Fibroblast of skin of left biceps (primary cell): ENCODE data around the gene KCTD6.

Source experiments
- DNase-seq, 2 experiments: peaks; one replicate each; pipeline ENCODE4 v3.0.0-alpha.2; 2013; ENCODE audit warnings: low read depth in 2 of 2

Gene KCTD6

DNA sequence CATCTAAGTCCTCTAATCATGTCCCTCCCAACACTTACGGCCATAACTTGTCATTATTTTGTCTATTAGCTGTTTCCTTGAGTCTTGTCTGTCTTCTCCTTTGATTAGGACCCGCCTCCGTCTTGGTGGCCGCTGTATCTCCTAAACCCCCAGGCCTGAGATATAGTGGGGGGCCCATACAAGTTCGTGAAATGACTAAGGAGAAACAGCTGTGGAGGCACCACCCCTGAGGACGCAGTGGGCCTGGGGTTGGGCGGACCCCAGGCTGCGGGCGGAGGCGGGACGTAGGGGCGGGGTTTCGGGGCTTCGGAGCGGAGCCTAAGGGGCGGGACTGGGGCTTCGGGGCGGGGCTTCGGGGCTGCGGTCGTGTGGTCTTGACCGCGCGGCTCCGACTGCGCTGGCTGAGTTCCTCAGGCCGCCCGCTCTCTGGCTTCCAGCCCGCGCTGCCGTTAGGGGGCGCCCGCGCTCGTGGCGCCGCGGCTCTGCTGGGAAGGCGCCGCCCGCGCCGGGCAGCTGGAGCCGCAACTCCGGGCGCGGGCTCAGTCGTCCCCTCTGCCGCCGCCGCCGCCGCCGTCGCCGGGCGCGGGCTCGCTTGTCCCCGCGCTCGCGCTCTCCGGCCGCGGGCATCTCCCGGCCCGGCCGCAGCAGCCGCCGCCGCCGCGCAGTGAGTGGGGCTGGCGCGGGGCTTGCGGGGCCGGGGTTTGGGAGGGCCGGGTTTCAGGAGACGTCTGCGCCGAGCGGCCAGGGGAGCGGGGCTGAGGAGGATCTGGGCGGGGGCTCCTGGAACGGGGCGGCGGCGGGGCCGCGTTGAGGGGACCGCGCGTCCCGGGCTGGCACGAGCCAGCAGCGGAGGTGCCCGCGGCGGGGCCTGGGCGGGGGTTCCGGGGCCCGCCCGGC, at the start of gene KCTD6:
Gene KCTD6 (plus strand): TSS at position 591 of the 897 bp plus-strand sequence. CDS start 6,660 bp downstream, outside the sequence.
- DNase-seq, result peak; percentile 83 to 86

DNA sequence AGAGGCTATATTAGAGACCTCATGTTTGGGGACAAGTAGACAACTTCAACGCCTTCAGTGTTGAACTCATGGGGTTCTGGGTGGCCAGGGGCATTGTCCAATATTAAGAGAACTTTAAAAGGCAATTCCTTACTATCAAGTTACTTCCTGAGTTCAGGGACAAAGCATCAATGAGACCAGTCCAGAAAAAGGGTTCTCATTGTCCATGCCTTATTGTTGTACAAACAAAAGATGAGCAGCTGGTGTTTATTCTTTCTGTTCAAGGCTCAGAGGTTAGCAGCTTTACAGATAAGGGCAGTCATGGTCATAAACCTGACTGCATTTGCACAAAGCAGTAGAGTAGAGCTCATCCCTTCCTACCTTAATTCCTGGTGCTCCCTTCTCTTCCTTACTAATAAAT, 39.7 kb upstream of the KCTD6 start:
- DNase-seq, result no peak

DNA sequence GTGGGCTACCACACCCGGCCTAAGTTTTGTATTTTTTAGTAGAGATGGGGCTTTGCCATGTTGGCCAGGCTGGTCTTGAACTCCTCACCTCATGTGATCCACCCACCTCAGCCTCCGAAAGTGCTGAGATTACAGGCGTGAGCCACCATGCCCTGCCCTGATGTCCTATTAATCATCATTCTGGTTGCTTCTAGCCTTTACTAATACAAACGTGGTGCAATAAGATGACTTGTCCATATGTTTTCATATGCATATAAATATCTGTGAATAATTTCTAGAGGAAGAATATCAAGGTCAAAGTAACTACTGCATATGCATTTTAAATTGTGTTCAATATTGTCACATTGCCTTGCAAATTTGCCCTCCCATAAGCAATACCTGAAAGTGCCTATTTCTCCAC, 32.7 kb upstream of the KCTD6 start:
- no peak for DNase-seq

DNA sequence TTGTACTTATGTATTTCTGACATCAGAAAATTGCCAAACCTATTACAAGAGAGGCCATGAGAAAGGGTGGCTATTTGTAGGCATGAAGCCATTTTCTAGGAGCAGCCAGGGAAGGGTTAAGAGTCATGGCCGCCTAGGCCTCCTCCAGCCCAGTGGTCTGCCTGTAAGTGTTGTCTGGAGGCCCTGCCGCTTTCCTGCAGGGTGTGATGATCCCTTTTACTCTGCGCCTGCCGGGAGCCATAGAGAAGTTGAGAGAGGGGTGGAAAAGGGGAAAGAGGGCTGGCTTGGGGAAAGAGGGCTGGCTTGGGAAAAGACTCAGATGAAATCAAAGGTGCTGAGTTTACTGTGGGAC, 29.1 kb upstream of the KCTD6 start:
- no peak for DNase-seq

DNA sequence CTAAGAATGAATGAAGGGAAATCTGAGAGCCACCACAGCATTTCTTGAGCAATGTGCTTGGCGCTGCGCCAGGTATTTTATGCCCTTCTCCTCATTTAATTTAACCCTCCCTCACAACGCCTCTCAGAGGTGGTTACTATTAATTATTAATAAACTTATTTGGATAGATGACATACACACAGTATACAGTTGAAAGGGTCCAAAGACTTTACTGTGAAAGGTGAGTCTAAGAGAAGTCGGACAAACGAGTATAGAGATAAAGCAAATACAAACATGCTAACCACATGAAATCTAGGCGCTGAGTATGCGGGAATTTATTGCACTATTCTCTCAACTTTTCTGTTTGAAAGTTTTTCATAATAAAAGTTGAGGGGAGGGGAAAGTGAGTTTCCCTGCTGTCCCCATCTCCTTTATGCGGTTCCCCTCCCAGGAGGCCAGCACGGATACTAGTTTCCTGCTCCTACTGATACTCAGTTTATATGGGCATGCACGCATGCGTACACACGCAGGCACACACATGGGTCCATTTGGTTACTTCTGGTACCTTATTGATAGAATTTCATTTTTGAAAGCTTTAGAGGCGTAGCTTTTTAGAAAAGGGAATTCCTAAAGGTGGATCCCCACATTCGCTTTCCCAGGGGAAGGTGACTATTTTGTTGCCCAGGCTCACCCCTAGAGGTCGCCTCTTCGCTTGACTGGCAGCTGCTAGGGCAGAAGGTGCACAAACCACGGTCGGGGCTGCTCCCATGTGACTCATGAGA, 28.5 kb upstream of the KCTD6 start:
- peak; percentile 64 to 72 for DNase-seq

DNA sequence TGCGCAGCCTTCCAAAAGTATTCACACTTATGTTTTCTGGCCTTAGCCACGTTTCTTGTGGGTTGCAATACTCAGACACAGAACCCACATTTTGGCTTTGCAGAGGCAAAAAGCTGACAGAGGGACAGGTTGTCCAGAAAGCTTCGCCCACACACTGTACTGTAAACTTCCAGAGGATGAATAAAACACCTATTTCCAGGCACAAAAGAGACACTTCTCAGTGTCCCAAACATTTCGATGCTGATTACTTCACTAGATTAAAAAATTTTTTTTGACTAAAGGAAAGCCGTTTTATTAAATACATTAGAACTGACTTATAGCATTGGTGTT, 28.0 kb upstream of the KCTD6 start:
- no peak for DNase-seq

DNA sequence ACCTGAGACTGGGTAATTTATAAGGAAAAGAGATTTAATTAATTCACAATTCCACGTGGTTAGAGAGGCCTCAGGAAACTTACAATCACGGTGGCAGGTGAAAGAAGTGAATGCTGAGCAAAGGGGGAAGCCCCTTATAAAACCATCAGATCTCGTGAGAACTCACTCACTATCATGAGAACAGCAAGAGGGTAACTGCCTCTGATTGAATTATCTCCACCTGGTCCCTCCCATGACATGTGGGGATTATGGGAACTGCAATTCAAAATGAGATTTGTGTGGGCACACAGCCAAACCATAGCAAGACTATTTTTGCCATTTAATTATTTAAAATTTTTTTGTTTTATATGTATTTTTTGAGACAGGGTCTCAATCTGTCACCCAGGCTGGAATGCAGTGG, 27.0 kb upstream of the KCTD6 start:
- DNase-seq, result no peak

DNA sequence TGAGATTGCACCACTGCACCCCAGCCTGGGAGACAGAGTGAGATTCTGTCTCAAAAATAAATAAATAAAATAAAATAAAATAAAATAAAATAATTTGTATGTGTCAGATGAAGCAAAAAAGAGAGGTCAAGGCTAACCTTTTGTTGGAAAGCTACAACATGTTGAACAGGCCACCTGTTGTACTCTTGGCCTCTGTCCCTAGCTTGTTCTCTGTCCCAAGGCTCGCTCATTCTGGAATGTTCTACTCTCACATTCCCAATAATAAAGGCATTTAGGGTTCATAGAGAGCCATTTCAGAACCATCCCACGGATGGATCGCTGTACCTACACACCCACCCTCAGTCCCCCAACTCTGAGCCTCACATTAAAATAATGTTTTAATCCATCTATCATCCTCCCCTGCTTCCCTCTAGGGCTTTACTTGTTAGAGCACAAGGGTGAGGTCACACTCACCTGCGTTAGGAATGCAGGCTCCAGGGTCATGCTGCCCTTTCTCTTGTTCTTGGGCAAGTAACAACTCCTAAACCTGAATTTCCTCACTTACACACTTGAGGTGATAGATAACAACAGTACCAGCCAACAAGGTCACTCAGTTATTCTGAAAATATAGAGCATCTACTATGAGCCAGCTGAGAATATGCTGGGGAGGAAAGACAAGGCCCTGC, 24.9 kb upstream of the KCTD6 start:
- no peak for DNase-seq

DNA sequence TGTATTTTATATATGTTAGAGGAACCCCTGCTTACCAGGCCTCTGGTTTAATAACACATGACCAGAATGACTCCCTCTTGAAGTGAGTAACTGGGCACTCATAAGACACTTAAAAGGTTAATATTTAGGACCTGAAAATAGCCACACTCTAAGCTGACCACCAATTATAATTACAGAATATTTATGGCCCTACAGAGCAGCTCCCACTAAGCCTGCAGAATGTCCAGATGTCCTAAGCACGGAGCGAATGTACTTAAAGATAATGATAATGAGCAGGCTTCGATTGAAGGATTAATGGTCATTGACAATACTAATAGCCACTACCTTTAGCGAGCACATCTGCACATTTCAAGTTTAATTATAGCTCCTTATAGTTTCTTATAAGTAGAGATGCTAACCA, 22.8 kb upstream of the KCTD6 start:
- no peak for DNase-seq

DNA sequence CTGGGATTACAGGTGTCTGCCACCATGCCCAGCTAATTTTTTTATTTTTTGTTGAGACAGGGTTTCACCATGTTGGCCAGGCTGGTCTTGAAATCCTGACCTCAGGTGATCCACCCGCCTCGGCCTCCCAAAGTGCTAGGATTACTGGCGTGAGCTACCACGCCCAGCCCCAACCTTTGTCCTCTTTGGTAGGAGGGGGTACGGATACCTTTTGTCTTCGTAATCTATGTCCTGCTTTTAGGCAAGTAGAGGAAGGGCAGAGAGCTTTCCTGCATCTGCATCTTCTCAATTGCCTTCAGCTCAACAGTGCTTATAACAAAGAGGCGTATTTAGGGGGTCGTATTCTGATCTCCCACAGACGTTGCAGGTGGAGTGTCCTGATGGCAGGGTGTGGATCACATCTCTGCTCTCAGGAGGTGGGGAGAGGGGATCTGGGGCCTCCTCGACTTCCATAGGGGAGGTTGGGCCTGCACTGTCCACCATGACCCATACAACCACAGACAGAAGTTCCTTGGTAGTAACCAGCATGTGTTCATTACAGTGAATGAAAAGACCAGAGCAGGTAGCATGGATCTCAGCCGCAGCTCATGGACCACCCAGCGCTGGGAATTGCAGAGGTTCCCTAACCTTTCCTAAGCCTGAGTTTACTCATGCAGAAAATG, 21.4 kb upstream of the KCTD6 start:
- no peak for DNase-seq

DNA sequence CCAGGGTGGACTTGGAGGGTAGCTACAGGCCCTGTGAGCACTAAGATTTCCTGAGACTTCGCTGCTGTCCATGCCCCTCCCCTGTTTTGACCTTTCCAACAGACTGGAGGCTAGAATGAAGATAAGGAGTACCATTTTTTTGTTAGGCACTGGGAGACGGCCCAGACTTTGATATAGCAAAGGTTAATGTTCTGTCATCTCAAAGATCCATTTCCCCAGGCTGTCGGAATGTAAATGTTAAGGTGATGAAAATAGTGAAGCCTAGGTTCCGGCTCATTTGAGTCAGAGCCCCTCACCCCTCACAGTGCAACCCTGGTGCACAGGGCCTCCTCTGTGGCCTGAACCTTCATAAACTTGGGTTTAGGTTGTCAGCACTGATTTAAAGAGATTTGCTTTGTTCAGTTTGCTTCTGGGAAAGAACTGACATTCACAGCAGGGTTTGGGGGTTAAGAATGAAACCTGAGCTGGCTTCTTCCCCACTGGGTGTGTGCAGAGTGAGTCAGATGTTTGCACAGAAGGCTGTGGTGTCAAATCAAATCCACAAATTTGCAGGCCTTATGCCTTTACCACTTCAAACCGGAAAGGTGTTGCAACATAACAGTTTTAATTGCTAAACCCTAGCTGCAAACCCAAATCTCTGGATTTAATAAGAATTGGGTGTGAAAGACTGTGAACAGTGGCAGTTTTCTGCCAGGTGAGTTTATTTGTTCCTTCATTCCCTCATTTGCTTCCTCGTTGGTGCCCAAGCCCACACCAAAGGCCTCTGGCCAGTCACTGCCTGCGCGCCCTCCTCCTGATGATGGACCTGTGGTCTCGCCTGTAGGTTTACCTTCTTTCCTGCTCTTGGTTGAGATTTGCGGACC, 20.6 kb upstream of the KCTD6 start:
- DNase-seq, result peak; percentile 89 to 91

DNA sequence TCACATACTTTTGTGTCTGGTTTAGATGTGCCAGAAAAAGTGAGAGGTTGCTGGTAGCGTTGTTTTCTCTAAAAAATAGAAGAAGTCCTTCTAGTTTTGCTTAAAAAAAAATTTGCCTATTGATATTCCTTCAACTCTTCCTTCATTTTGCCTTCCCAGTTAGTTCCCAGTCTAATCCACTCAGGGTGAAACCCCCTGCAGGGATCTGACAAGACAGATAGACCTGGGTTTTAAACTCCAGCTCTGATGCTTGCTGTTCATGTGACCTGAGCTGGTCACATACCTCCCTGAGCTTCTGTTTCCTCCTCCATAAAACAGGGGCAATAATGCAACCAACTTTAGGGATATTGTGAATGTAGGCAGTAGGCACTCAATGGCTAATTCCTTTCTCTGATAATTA, 18.6 kb upstream of the KCTD6 start:
- no peak for DNase-seq

DNA sequence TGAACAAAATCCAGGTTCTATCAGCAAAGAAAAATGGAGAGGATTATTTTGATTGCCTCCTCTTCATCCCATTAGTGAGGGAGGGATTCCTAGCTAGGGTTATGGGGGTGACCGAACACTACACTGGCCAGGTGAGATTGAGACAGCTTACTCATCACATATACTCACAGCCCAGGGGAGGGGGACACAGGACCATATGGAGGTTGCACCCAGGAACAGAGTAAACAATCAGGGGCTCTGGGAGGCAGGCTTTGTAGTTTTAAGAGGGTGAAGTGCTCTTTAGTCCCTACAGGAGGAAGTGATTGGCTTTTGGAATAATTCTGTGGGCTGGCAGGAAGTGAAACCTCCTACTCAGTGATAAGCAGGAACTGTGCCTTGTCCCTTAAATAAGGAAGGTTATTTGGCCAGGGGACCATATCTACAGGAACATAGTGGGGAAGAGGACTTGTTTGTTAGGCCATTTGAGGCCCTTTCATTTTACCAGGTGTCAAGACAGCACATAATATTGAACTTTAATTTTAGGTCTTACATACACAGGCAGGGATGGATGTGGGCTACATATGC, 17.5 kb upstream of the KCTD6 start:
- DNase-seq, result no peak

DNA sequence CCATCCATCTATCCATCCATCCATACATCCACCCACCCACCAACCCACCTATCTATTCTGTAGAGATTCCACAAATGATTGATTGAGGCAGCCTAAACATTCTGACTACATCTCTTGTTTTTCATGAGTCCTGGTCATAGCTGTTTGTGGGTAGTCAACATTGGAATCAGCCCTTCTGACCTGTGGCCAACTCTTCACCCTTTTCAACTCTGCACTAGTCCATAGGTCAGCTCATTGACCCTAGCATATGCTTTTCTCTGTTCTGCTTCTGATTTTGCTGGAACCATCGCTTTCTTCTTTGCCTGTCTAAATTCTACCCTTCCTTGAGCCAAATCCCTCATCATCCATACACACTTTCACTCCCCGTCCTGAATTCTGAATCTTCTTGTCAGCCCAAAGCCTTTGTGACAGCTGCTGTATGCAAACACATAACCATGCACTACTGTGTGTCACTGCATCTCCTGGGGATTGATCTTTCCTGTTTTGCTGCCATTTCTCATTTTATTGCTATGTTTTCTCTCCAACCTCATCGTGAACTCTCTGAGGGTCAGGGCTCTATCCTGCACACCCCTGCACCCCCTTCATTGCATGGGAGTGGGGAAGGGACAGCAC, 16.8 kb upstream of the KCTD6 start:
- no peak for DNase-seq

DNA sequence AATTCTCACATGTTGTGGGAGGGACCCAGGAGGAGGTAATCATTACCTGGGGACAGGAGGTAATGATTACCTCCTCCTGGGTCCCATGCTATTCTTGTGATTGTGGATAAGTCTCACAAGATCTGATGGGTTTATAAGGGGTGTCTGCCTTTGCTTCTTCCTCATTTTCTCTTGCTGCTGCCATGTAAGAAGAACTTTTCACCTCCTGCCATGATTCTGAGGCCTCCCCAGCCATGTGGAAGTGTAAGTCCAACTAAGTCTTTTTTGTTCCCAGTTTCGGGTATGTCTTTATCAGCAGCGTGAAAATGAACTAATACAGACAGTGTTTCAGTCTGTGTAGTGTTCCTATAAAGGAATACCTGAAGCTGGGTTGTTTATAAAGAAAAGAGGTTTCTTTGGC, 13.1 kb upstream of the KCTD6 start:
- DNase-seq, result no peak

DNA sequence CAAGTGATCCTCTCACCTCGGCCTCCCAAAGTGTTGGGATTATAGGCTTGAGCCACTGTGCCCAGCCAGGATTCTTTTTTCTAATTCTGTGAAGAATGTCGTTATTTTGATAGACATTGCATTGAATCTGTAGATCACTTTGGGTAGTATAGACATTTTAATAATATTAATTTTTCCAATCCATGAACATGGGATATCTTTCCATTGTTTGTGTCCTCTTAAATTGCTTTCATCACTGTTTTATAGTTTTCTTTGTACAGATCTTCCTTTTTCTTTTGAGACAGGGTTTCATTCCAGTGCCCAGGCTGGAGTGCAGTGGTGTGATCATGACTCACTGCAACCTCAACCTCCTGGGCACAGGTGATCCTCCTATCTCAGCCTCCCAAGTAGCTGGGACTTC, 11.6 kb upstream of the KCTD6 start:
- no peak for DNase-seq

DNA sequence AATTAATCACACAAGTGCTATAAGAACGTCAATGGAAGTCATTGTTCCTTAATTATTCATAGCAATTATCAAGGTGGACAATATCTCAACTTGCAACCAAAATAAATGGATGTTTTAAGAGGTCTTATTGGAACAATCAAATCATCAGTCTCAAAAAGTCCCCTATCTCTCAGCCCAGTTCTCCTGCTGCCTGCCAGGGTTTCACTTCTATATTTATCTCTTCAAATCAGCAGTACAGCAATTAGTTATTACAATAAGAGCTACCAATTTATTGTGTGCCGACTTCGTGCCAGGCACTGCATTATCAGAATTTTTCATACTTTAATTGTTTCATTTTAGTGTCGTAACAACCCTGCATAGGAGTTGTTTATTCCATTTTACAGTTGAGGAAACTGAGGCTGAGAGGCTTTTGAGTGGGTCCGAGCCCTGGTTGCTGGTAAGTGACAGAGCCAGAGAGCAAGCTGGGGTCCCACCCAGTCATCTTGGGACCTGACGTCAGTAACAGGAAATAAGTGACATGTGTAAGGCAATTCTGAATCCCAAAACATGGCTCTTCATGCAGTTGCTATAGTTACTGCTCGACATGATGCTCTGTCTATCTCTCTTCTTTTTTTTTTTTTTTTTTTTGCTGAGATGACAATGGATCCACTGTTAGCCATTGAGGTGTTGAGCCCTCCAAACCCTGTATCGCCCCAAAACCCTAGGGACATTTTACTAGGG, 8.8 kb upstream of the KCTD6 start:
- DNase-seq, result no peak

DNA sequence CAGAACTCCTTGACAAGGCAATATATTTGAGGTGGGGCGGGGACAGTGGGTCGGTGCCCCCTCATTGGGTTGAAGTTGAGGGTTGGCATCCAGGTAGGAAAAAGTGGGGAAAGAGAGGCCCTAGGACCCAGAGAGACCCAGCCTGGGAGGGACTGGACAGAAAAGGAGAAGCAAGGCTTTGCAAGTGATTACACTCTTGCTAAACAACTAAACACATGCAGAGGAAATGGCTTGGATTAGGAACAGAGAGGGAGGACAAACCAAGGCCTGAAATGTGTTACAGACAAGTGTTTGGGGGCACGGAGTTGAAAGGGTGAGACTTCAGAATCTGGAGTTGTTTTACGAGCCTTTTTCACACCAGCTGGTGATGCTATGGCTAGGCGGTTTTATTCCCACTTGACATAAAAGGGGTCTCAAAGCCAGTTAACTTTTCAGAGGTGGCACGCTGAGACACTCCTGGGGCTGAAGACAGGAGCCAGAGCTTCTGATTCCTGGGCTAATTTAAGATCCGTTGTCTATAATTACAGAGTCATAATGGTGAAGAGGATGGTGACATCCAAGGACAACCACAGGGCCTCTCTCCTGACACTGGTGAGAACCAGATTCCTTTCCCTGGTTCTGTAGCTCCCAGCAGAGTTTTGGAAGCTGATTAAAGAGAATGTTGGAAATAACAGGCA, 7.7 kb upstream of the KCTD6 start:
- DNase-seq, result no peak

DNA sequence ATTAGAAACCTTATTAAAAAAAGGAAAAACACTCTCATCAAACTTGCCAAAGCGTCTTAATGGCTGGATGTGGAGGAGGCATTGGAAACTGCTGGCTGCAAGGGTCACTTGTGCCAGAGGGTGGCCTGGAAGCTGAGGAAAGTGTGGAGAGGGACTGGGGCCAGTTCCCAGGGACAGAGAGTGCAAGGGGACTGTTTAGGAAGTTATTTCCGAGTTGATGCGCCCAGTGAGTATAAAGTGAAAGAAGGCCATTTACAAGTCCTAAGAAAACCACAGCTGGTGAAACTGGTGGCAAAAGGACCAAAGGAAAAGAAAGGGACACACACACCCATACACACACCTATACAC, 7.2 kb upstream of the KCTD6 start:
- no peak for DNase-seq
